SK-N-SH (cell line): ENCODE results near the gene OBSCN. TPM values are rescaled to one million over a fixed set of nuclear protein-coding genes. Genes with fewer than 3 reads are reported as not detected.
"Not testable (repeated sequence)": the region's sequence is repeated elsewhere in the genome, so short reads cannot be mapped to it uniquely, and the experiment has no call there.

Source experiments
- CTCF ChIA-PET: fragments of 300-600, 350-600 bp; formaldehyde crosslinking; extraction: SDS; loops from one replicate; lab custom pipeline; 2021; lab: Yijun Ruan, JAX
- POLR2A ChIA-PET: fragments of 350-600 bp; sonication (Branson Sonifier 250); formaldehyde crosslinking; extraction: SDS; loops from one replicate; lab custom pipeline; 2020; ENCODE audit warnings: antibody characterized with exemption, inconsistent platforms; lab: Yijun Ruan, JAX
- DNase-seq: peaks from one replicate; pipeline ENCODE4 v3.0.0; 2012
- H2AFZ ChIP-seq: fragments of 200-600 bp; sonication (generic); 2 replicates; pipeline ENCODE4 v1.8.1; 2016; ENCODE audit warnings: antibody characterized with exemption, mild to moderate bottlenecking, low read depth
- H3F3A ChIP-seq: fragments of 200-600 bp; sonication (generic); replicated peaks from 2 replicates; pipeline ENCODE3; 2016; ENCODE audit warnings: antibody characterized with exemption, mild to moderate bottlenecking; ENCODE audit not compliant: insufficient read depth
- H3K27ac ChIP-seq, 2 experiments: fragments of 200-500 bp in 1 of 2; fragments of 200-600 bp in 1 of 2; sonication (Bioruptor generic) in 1 of 2; sonication (generic), shearing (Covaris generic) in 1 of 2; 2 replicates each; pipeline versions ENCODE4 v1.5.1 to v1.6.1; 2014 to 2016; ENCODE audit warnings: low read depth in 2 of 2, inconsistent platforms in 1 of 2, low read length in 1 of 2, mild to moderate bottlenecking in 1 of 2, mixed read lengths in 1 of 2
- H3K27me3 ChIP-seq: fragments of 200-600 bp; sonication (generic), shearing (Covaris generic); 2 replicates; pipeline ENCODE4 v1.6.1; 2016; ENCODE audit warnings: mixed run types; ENCODE audit not compliant: insufficient read depth
- H3K36me3 ChIP-seq, 2 experiments: fragments of 200-500 bp in 1 of 2; fragments of 200-600 bp in 1 of 2; sonication (Bioruptor generic) in 1 of 2; sonication (generic) in 1 of 2; replicated peaks in 1 of 2; 2 replicates each; pipeline versions ENCODE3 to v1.5.1; 2014 to 2016; ENCODE audit warnings: low read length in 1 of 2, mild to moderate bottlenecking in 1 of 2; ENCODE audit not compliant: insufficient read depth in 2 of 2, control insufficient read depth in 1 of 2
- H3K4me1 ChIP-seq, 2 experiments: fragments of 200-500 bp in 1 of 2; fragments of 200-600 bp in 1 of 2; sonication (Bioruptor generic) in 1 of 2; sonication (generic), shearing (Covaris generic) in 1 of 2; 2 replicates each; pipeline versions ENCODE4 v1.5.1 to v1.6.1; 2014 to 2016; ENCODE audit warnings: low read depth in 1 of 2, low read length in 1 of 2, mixed run types in 1 of 2; ENCODE audit not compliant: insufficient read depth in 2 of 2, control insufficient read depth in 1 of 2
- H3K4me2 ChIP-seq: fragments of 200-600 bp; sonication (generic), shearing (Covaris generic); 2 replicates; pipeline ENCODE4 v1.6.1; 2017; ENCODE audit warnings: mixed run types
- H3K4me3 ChIP-seq, 2 experiments: fragments of 200-500 bp in 1 of 2; fragments of 200-600 bp in 1 of 2; sonication (Bioruptor generic) in 1 of 2; sonication (generic), shearing (Covaris generic) in 1 of 2; 2 replicates each; pipeline versions ENCODE4 v1.5.1 to v1.8.1; 2014 to 2016; ENCODE audit warnings: low read depth in 2 of 2, inconsistent platforms in 1 of 2, low read length in 1 of 2, mild to moderate bottlenecking in 1 of 2, mixed read lengths in 1 of 2, moderate library complexity in 1 of 2
- H3K79me2 ChIP-seq: fragments of 200-600 bp; sonication (generic); 2 replicates; pipeline ENCODE4 v1.8.1; 2017; ENCODE audit warnings: mild to moderate bottlenecking; ENCODE audit not compliant: insufficient read depth
- H3K9ac ChIP-seq: fragments of 200-600 bp; sonication (generic); 2 replicates; pipeline ENCODE4 v1.6.1; 2017; ENCODE audit warnings: mixed run types
- H3K9me2 ChIP-seq: fragments of 200-600 bp; sonication (generic); 2 replicates; pipeline ENCODE4 v1.6.1; 2017; ENCODE audit warnings: mixed run types
- H3K9me3 ChIP-seq: fragments of 200-600 bp; sonication (generic); 2 replicates; pipeline ENCODE4 v1.6.1; 2017; ENCODE audit warnings: mixed run types, mild to moderate bottlenecking, moderate library complexity
- H4K20me1 ChIP-seq: fragments of 200-600 bp; sonication (generic); 2 replicates; pipeline ENCODE4 v1.6.1; 2017; ENCODE audit warnings: mild to moderate bottlenecking, mixed run types; ENCODE audit not compliant: insufficient read depth
- ELF1 ChIP-seq: IDR thresholded peaks from 2 replicates; pipeline ENCODE4 v1.4.0; 2012
- FOSL2 ChIP-seq: IDR thresholded peaks from 2 replicates; pipeline ENCODE4 v1.4.0; 2012; ENCODE audit warnings: low read depth, mild to moderate bottlenecking, moderate library complexity, borderline replicate concordance
- FOXM1 ChIP-seq: IDR thresholded peaks from 2 replicates; pipeline ENCODE4 v1.4.0; 2012; ENCODE audit warnings: low read depth, mild to moderate bottlenecking
- RCOR1 ChIP-seq: fragments of 150-350 bp; IDR thresholded peaks from 2 replicates; pipeline ENCODE4 v1.6.1; 2017; ENCODE audit warnings: antibody characterized with exemption, low read length
- RXRA ChIP-seq: IDR thresholded peaks from 2 replicates; pipeline ENCODE4 v1.4.0; 2012; ENCODE audit warnings: low read depth, mild to moderate bottlenecking, borderline replicate concordance
- YY1 ChIP-seq: IDR thresholded peaks from 2 replicates; pipeline ENCODE4 v1.4.0; 2012; ENCODE audit warnings: low read depth, mild to moderate bottlenecking
- WGBS: methylation state at CpG from one replicate; pipeline ENCODE4 v1.1.6; 2017; ENCODE audit warnings: low lambda C conversion rate; 5-methylcytosine and 5-hydroxymethylcytosine counted together
- polyA plus RNA-seq, 3 experiments: library from polyadenylated mRNA; depleted of rRNA; stranded (reverse); fragments of >200 nt; gene quantifications; 2 replicates each; pipeline ENCODE4 v1.2.3, GENCODE V29; 2012
- TF ChIP-seq, protein P1 (sequence below): IDR thresholded peaks from 2 replicates; pipeline ENCODE4 v1.6.1; 2012; ENCODE audit warnings: mild to moderate bottlenecking, low read depth, low read length, moderate library complexity
- TF ChIP-seq, protein P2 (sequence below): fragments of 200-600 bp; sonication (generic); IDR thresholded peaks from 2 replicates; pipeline ENCODE4 v1.6.1; 2017; ENCODE audit warnings: antibody characterized with exemption, mild to moderate bottlenecking, moderate library complexity
- TF ChIP-seq, protein P3 (sequence below): fragments of 150-350 bp; IDR thresholded peaks from 2 replicates; pipeline ENCODE4 v1.6.1; 2016; ENCODE audit warnings: mild to moderate bottlenecking, low read depth, low read length

OBSCN gene
- polyA plus RNA-seq, 1 of the 3 experiments (the other 2 are of a cell fraction), result 4.0 TPM

GRCh38 chr1:228268881-228269265 is 61.0 kb downstream of the OBSCN start:
- CTCF ChIA-PET, result interaction anchor here (0.8 kb wide), 1 partner anchor 55 kb away, joined by 3 read pairs; no protein-coding TSS in a partner anchor
- TF ChIP-seq, protein P1, sequence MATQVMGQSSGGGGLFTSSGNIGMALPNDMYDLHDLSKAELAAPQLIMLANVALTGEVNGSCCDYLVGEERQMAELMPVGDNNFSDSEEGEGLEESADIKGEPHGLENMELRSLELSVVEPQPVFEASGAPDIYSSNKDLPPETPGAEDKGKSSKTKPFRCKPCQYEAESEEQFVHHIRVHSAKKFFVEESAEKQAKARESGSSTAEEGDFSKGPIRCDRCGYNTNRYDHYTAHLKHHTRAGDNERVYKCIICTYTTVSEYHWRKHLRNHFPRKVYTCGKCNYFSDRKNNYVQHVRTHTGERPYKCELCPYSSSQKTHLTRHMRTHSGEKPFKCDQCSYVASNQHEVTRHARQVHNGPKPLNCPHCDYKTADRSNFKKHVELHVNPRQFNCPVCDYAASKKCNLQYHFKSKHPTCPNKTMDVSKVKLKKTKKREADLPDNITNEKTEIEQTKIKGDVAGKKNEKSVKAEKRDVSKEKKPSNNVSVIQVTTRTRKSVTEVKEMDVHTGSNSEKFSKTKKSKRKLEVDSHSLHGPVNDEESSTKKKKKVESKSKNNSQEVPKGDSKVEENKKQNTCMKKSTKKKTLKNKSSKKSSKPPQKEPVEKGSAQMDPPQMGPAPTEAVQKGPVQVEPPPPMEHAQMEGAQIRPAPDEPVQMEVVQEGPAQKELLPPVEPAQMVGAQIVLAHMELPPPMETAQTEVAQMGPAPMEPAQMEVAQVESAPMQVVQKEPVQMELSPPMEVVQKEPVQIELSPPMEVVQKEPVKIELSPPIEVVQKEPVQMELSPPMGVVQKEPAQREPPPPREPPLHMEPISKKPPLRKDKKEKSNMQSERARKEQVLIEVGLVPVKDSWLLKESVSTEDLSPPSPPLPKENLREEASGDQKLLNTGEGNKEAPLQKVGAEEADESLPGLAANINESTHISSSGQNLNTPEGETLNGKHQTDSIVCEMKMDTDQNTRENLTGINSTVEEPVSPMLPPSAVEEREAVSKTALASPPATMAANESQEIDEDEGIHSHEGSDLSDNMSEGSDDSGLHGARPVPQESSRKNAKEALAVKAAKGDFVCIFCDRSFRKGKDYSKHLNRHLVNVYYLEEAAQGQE, result no peak
- TF ChIP-seq, protein P2, sequence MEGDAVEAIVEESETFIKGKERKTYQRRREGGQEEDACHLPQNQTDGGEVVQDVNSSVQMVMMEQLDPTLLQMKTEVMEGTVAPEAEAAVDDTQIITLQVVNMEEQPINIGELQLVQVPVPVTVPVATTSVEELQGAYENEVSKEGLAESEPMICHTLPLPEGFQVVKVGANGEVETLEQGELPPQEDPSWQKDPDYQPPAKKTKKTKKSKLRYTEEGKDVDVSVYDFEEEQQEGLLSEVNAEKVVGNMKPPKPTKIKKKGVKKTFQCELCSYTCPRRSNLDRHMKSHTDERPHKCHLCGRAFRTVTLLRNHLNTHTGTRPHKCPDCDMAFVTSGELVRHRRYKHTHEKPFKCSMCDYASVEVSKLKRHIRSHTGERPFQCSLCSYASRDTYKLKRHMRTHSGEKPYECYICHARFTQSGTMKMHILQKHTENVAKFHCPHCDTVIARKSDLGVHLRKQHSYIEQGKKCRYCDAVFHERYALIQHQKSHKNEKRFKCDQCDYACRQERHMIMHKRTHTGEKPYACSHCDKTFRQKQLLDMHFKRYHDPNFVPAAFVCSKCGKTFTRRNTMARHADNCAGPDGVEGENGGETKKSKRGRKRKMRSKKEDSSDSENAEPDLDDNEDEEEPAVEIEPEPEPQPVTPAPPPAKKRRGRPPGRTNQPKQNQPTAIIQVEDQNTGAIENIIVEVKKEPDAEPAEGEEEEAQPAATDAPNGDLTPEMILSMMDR, result no peak
- TF ChIP-seq FOXM1 (no peak), ELF1 (no peak), RXRA (no peak), RCOR1 (no peak), FOSL2 (no peak), YY1 (no peak)
- TF ChIP-seq, protein P3, sequence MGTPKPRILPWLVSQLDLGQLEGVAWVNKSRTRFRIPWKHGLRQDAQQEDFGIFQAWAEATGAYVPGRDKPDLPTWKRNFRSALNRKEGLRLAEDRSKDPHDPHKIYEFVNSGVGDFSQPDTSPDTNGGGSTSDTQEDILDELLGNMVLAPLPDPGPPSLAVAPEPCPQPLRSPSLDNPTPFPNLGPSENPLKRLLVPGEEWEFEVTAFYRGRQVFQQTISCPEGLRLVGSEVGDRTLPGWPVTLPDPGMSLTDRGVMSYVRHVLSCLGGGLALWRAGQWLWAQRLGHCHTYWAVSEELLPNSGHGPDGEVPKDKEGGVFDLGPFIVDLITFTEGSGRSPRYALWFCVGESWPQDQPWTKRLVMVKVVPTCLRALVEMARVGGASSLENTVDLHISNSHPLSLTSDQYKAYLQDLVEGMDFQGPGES, result no peak
- TF ChIP-seq, all 33 proteins: peak for 0
- Histone ChIP-seq H3K27ac (no peak overlapping the region), H3K27me3 (no peaks in the 10 kb centered on the region), H3K4me1 (no peaks in the 10 kb centered on the region), H3K36me3 (no peaks in the 10 kb centered on the region), H3K4me2 (no peak overlapping the region), H3K9me2 (no peaks in the 10 kb centered on the region), H3K4me3 (no peak overlapping the region), H3K79me2 (no peaks in the 10 kb centered on the region), H3K9me3 (no peaks in the 10 kb centered on the region), H3F3A (no peaks in the 10 kb centered on the region), H3K9ac (no peak overlapping the region), H2AFZ (no peak overlapping the region), H4K20me1 (no peaks in the 10 kb centered on the region)
- DNase-seq, result peak; percentile 32
- 53% methylated on average over 8 of the region's 8 CpGs for WGBS
- POLR2A ChIA-PET, result no interaction called here

DNA sequence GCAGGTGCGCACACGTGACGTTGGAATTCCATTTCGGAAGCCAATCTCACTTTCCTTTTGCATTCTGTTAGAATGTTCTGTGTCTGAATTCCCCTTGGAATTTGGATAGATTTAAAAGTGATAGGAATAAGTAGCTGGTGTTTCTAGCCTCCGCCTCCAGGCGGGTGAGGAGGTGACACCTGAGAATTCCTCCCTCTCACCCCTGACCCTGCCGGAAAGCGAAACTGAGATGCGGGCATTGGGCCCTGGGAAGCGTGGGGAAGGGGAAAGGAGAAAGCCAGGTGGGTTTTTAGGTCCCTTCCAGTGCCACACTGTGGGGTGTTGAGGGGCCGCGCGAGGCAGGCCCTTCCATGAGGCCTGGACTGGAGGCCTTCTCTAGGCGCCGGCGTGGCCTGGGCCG is 61.6 kb downstream of the OBSCN start:
- CTCF ChIA-PET, POLR2A ChIA-PET: not testable (repeated sequence)
- 94% methylated on average over 12 of the region's 17 CpGs for WGBS

More for the DNA sequence above, 61.6 kb downstream of the OBSCN start:
- not testable (repeated sequence) for H3K4me3 ChIP-seq, DNase-seq, H3K36me3 ChIP-seq, H3K4me1 ChIP-seq, H3K9me3 ChIP-seq, H3K27me3 ChIP-seq, H2AFZ ChIP-seq, H4K20me1 ChIP-seq, H3K9me2 ChIP-seq, H3K4me2 ChIP-seq, H3K27ac ChIP-seq, H3F3A ChIP-seq, H3K9ac ChIP-seq, H3K79me2 ChIP-seq
